Heart right ventricle (tissue), 16 donors: Measurements from ENCODE around the gene TICAM1. TPM values are rescaled to one million over a fixed set of nuclear protein-coding genes. Genes with fewer than 3 reads are reported as not detected.

Experiments
- ATAC-seq, 8 donors: fragments of 200-7000 bp; cut with Tn5 transposase; one replicate each; pipeline ENCODE4 v1.9.1; 2020; ENCODE audit warnings: mild to moderate bottlenecking in 8 of 8, moderate library complexity in 8 of 8, moderate number of reproducible peaks in 1 of 8
- DNase-seq, 2 donors: peaks; one replicate each; pipeline ENCODE4 v3.0.0-alpha.2; 2020
- H3K27ac ChIP-seq, 10 donors: fragments of 200-600 bp; sonication (generic) in 2 of 10; one replicate each; pipeline versions ENCODE4 v1.5.0 to v1.8.0; 2020 to 2022; ENCODE audit warnings: mild to moderate bottlenecking in 3 of 10
- H3K27me3 ChIP-seq, 7 donors: fragments of 200-600 bp; one replicate each; pipeline ENCODE4 v1.8.0; 2021 to 2022; ENCODE audit warnings: mild to moderate bottlenecking in 2 of 7
- H3K36me3 ChIP-seq, 9 donors: fragments of 200-600 bp; sonication (generic) in 1 of 9; one replicate each; pipeline versions ENCODE4 v1.5.0 to v1.8.0; 2020 to 2022; ENCODE audit warnings: mild to moderate bottlenecking in 2 of 9
- H3K4me1 ChIP-seq, 9 donors: fragments of 200-600 bp; sonication (generic) in 1 of 9; one replicate each; pipeline versions ENCODE4 v1.5.0 to v1.8.0; 2020 to 2022; ENCODE audit warnings: mild to moderate bottlenecking in 4 of 9
- H3K4me3 ChIP-seq, 10 donors: fragments of 200-600 bp; sonication (generic) in 2 of 10; one replicate each; pipeline versions ENCODE4 v1.5.0 to v1.8.0; 2020 to 2022; ENCODE audit warnings: mild to moderate bottlenecking in 7 of 10, moderate library complexity in 2 of 10
- H3K9me3 ChIP-seq, 11 donors: fragments of 200-600 bp in 10 of 11; sonication (generic) in 2 of 11; one replicate each; pipeline versions ENCODE4 v1.5.0 to v1.8.0; 2013 to 2022; ENCODE audit warnings: mild to moderate bottlenecking in 2 of 11, control low read depth in 1 of 11, moderate library complexity in 1 of 11
- CTCF ChIP-seq, 9 donors: fragments of 200-600 bp; sonication (generic) in 2 of 9; IDR thresholded peaks; one replicate each; pipeline versions ENCODE4 v1.5.0 to v1.8.0; 2021 to 2022; ENCODE audit warnings: antibody characterized with exemption in 9 of 9, mild to moderate bottlenecking in 5 of 9, moderate library complexity in 1 of 9
- WGBS, 2 donors: extraction: QIAGEN DNeasy Blood & Tissue Kit; methylation state at CpG; one replicate each; pipeline ENCODE4 v1.1.7; 2013; ENCODE audit warnings: inconsistent platforms in 1 of 2; 5-methylcytosine and 5-hydroxymethylcytosine counted together
- intact Hi-C, 10 donors: fragments of 100-400 bp; cut with DNase I; formaldehyde crosslinking; loops; one replicate each; pipeline versions ENCODE4 v1.11.1 to v1.14.2; 2022
- microRNA-seq, 2 donors: library from miRNA; unstranded; fragments of <30 nt; microRNA quantifications; one replicate each; pipeline ENCODE4 v1.2.0, GENCODE V29; 2021
- polyA plus RNA-seq, 2 donors: library from polyadenylated mRNA; stranded (reverse); fragments of 200-250 nt; gene quantifications; one replicate each; pipeline ENCODE4 v1.2.3, GENCODE V29; 2013
- total RNA-seq, 10 donors: library from RNA; stranded (reverse); fragmentation: NEBNext Ultra II Directional in 3 of 10; extraction: Animal tissue kit (Norgen Biotek cat#: 25700) in 3 of 10; gene quantifications; one replicate each; pipeline versions ENCODE4 v1.2.1 to v1.2.4, GENCODE V29; 2021 to 2023
- donor health status: Arrhythmogenic right ventricular cardiomyopathy.
- donor health status: ischemic (EF 13 %, LVEDD 7.1; RV severe dilation, severe dysfunction).
- donor health status: healthy with polysubstance abuse.
- donor health status: DM: no; HTN: yes; CAD: no.
- donor health status: DM: no; HTN: no; CAD: no.
- donor health status: ischemic (EF 25% LVEDD 6.9; RV normal size, moderate dysfunction).
- donor health status: ischemic (EF 25% LVEDD 5.7; RV mildly dilated, moderate dysfunction).
- donor health status: healthy.
- donor health status: DM: yes; HTN: yes; CAD: no.
- donor health status: Ischemic cardiomyopathy.
- donor health status: ischemic (EF 35%, LVEDD 5.7; RV mildly dilated, moderate dysfunction).
- donor health status: nonischemic (EF 11% LVEDD 7.7; RV severe dilation, severe dysfunction).
- donor health status: DM: yes; HTN: yes; CAD: no.
- donor health status: PGD.
- donor health status: ischemic (EF 29% LVEDD 5.4; RV normal size, mild dysfunction).
- donor health status: nonischemic (EF 23%, LVEDD 6.1; RV moderate dilation, normal function).

The TICAM1 gene
- total and polyA plus RNA-seq, 12 donors = 4.5 to 11.1 (median 6.4) TPM

GRCh38 chr19:4768934-4769777, 62.4 kb downstream of the TICAM1 start:
- ATAC-seq (peak; percentile 70 to 91 (median 85)), DNase-seq (peak; percentile 71 to 90)
- Histone ChIP-seq H3K9me3 (peaks cover 0 to 5% (median 0%) of the 10 kb centered on the region in 11 donors), H3K4me3 (no peak overlapping the region), H3K4me1 (no peaks in the 10 kb centered on the region), H3K27me3 (peaks cover 0 to 8% (median 0%) of the 10 kb centered on the region in 7 donors), H3K27ac (no peak overlapping the region), H3K36me3 (no peaks in the 10 kb centered on the region)
- 10% methylated on average over 37 of the region's 37 CpGs for WGBS, 2 donors
- intact Hi-C loops = loop anchor here in 1 of 10 donors (5.0 kb wide), 1 partner anchor 37 kb away; no protein-coding TSS in a partner anchor
- TF ChIP-seq CTCF (IDR thresholded peaks at IDR 0.05) = no peak

Small RNA genes within 50 kb of the gene (microRNA-seq; reads per million reads assigned to microRNA genes)
- 0 to 2.0 reads per million in 2 donors for gene MIR7-3

Other genes with a start within 250 kb of the TICAM1 start
- 10 to 100 TPM in 1 of 10 donors, 1 to 10 TPM in 9; 2.5 to 13.4 (median 6.1) TPM for gene TNFAIP8L1, start 192.2 kb downstream of the TICAM1 start, total RNA-seq
- 1 to 10 TPM; 5.0 to 8.9 TPM for gene TNFAIP8L1, start 192.2 kb downstream of the TICAM1 start, polyA plus RNA-seq
- gene MYDGF, start 161.4 kb downstream of the TICAM1 start, total RNA-seq = 10 to 100 TPM; 14.2 to 48.5 (median 21.1) TPM
- gene MYDGF, start 161.4 kb downstream of the TICAM1 start, polyA plus RNA-seq = 100 to 1,000 TPM in 1 of 2 donors, 10 to 100 TPM in 1; 28.2 to 211 TPM
- gene DPP9, start 107.9 kb downstream of the TICAM1 start, total RNA-seq = 10 to 100 TPM; 34.2 to 52.2 (median 45.0) TPM
- gene DPP9, start 107.9 kb downstream of the TICAM1 start, polyA plus RNA-seq = 10 to 100 TPM; 34.0 to 42.2 TPM
- 10 to 100 TPM; 36.5 to 51.6 (median 48.1) TPM for gene FEM1A, start 40.0 kb downstream of the TICAM1 start, total RNA-seq
- gene FEM1A, start 40.0 kb downstream of the TICAM1 start, polyA plus RNA-seq = 10 to 100 TPM; 14.4 to 17.3 TPM
- 10 to 100 TPM; 16.3 to 52.9 (median 26.0) TPM for gene PLIN3, start 36.0 kb upstream of the TICAM1 start, total RNA-seq
- 10 to 100 TPM in 1 of 2 donors, 1 to 10 TPM in 1; 7.2 to 47.0 TPM for gene PLIN3, start 36.0 kb upstream of the TICAM1 start, polyA plus RNA-seq
- under 1 TPM in 1 of 10 donors, not detected in 9; 0.21 TPM for gene ARRDC5, start 71.2 kb upstream of the TICAM1 start, total RNA-seq
- gene ARRDC5, start 71.2 kb upstream of the TICAM1 start, polyA plus RNA-seq = under 1 TPM in 1 of 2 donors, not detected in 1; 0.01 TPM
- gene UHRF1, start 77.8 kb upstream of the TICAM1 start, total RNA-seq = 1 to 10 TPM in 5 of 10 donors, under 1 TPM in 5; 0.35 to 6.2 (median 1.1) TPM
- under 1 TPM; 0.39 to 0.44 TPM for gene UHRF1, start 77.8 kb upstream of the TICAM1 start, polyA plus RNA-seq
- 10 to 100 TPM; 21.4 to 35.8 (median 30.3) TPM for gene KDM4B, start 137.4 kb upstream of the TICAM1 start, total RNA-seq
- 10 to 100 TPM; 12.4 to 34.4 TPM for gene KDM4B, start 137.4 kb upstream of the TICAM1 start, polyA plus RNA-seq